ENCODE data around the gene RASL10A. TPM values are rescaled to one million over a fixed set of nuclear protein-coding genes. Genes with fewer than 3 reads are reported as not detected.
"Not testable (repeated sequence)": the region's sequence is repeated elsewhere in the genome, so short reads cannot be mapped to it uniquely, and the experiment has no call there.

Gene RASL10A
- total and polyA plus RNA-seq, 7 donors = 0.32 to 3.3 (median 0.80) TPM

- peaks cover 64% of the 10 kb centered on the region for H3K4me1 ChIP-seq
- peak overlapping the region; percentile 73 for H3K27ac ChIP-seq
- ATAC-seq = no peak
- no peak for TF ChIP-seq CTCF (IDR thresholded peaks at IDR 0.05)
- intact Hi-C loops (cut with DNase I) = no loop called here
- H3K9me3 ChIP-seq = no peaks in the 10 kb centered on the region
- WGBS, 3 donors = 24 to 47% (median 25%) methylated on average over 2 of the region's 2 CpGs
- H3K36me3 ChIP-seq (ENCODE audit: insufficient read depth in 1 of 2, low read depth in 1 of 2) = peaks cover 6 to 71% of the 10 kb centered on the region in 2 donors
- no peaks in the 10 kb centered on the region for H3K27me3 ChIP-seq (ENCODE audit: insufficient read depth in 3 of 3, low read length in 2 of 3)
- no peak overlapping the region for H3K4me3 ChIP-seq
- no peak for DNase-seq
Measured at GRCh38 chr22:29348041-29348440, 32.5 kb upstream of the RASL10A start.

- DNase-seq = peak in 1 of 2 donors; percentile 77
- intact Hi-C loops (cut with DNase I) = no loop called here
- H3K27me3 ChIP-seq (ENCODE audit: insufficient read depth in 3 of 3, low read length in 2 of 3) = no peaks in the 10 kb centered on the region
- 25 to 32% (median 28%) methylated on average over 4 of the region's 4 CpGs for WGBS, 3 donors
- ATAC-seq = peak in 3 of 4 donors; percentile 14 to 48 (median 37)
- peaks cover 5 to 71% of the 10 kb centered on the region in 2 donors for H3K36me3 ChIP-seq (ENCODE audit: insufficient read depth in 1 of 2, low read depth in 1 of 2)
- TF ChIP-seq CTCF (IDR thresholded peaks at IDR 0.05) = no peak
- H3K4me1 ChIP-seq = peaks cover 64% of the 10 kb centered on the region
- no peaks in the 10 kb centered on the region for H3K9me3 ChIP-seq
- no peak overlapping the region for H3K4me3 ChIP-seq
- peak overlapping the region; percentile 61 for H3K27ac ChIP-seq
Measured at GRCh38 chr22:29346659-29347058, 31.2 kb upstream of the RASL10A start.

- peak overlapping the region; percentile 61 for H3K27ac ChIP-seq
- intact Hi-C loops (cut with DNase I) = no loop called here
- peak in 1 of 2 donors; percentile 8 for DNase-seq
- no peaks in the 10 kb centered on the region for H3K27me3 ChIP-seq (ENCODE audit: insufficient read depth in 3 of 3, low read length in 2 of 3)
- TF ChIP-seq CTCF (IDR thresholded peaks at IDR 0.05) = no peak
- H3K36me3 ChIP-seq (ENCODE audit: insufficient read depth in 1 of 2, low read depth in 1 of 2) = peaks cover 0 to 71% of the 10 kb centered on the region in 2 donors
- H3K9me3 ChIP-seq = no peaks in the 10 kb centered on the region
- no peak overlapping the region for H3K4me3 ChIP-seq
- H3K4me1 ChIP-seq = peaks cover 64% of the 10 kb centered on the region
- ATAC-seq = no peak
Measured at GRCh38 chr22:29345932-29346331, 30.4 kb upstream of the RASL10A start.

- peaks cover 64% of the 10 kb centered on the region for H3K4me1 ChIP-seq
- ATAC-seq; H3K27me3 ChIP-seq (ENCODE audit: insufficient read depth in 3 of 3, low read length in 2 of 3); H3K4me3 ChIP-seq; H3K9me3 ChIP-seq; intact Hi-C loops (cut with DNase I): not testable (repeated sequence)
- H3K36me3 ChIP-seq (ENCODE audit: insufficient read depth in 1 of 2, low read depth in 1 of 2) = peaks cover 0 to 71% of the 10 kb centered on the region in 2 donors
- DNase-seq = peak in 1 of 2 donors; percentile 0
- WGBS, 3 donors = 84 to 85% (median 84%) methylated on average over 5 of the region's 5 CpGs
- H3K27ac ChIP-seq = peak overlapping the region; percentile 79
Measured at GRCh38 chr22:29344889-29345288, 29.4 kb upstream of the RASL10A start.

GRCh38 chr22:29344137-29344536, 28.6 kb upstream of the RASL10A start:
- intact Hi-C loops (cut with DNase I) = no loop called here
- H3K4me3 ChIP-seq = no peak overlapping the region
- H3K36me3 ChIP-seq (ENCODE audit: insufficient read depth in 1 of 2, low read depth in 1 of 2) = peaks cover 0 to 71% of the 10 kb centered on the region in 2 donors
- H3K4me1 ChIP-seq = peaks cover 68% of the 10 kb centered on the region
- H3K9me3 ChIP-seq = no peaks in the 10 kb centered on the region
- DNase-seq = peak; percentile 87 to 92
- no peak for TF ChIP-seq CTCF (IDR thresholded peaks at IDR 0.05)
- ATAC-seq = peak; percentile 78 to 90 (median 81)
- H3K27me3 ChIP-seq (ENCODE audit: insufficient read depth in 3 of 3, low read length in 2 of 3) = no peaks in the 10 kb centered on the region
- WGBS, 3 donors = 23 to 43% (median 25%) methylated on average over 5 of the region's 5 CpGs
- H3K27ac ChIP-seq = peak overlapping the region; percentile 79
